Measurements from ENCODE around the gene CKAP5. TPM values are rescaled to one million over a fixed set of nuclear protein-coding genes. Genes with fewer than 3 reads are reported as not detected.
A peak's percentile ranks its signal among the peaks of the same experiment; 100 is the strongest.

The CKAP5 gene
- total and polyA plus RNA-seq, 2 experiments from 2014 or later = 67.9 to 120 TPM

DNA sequence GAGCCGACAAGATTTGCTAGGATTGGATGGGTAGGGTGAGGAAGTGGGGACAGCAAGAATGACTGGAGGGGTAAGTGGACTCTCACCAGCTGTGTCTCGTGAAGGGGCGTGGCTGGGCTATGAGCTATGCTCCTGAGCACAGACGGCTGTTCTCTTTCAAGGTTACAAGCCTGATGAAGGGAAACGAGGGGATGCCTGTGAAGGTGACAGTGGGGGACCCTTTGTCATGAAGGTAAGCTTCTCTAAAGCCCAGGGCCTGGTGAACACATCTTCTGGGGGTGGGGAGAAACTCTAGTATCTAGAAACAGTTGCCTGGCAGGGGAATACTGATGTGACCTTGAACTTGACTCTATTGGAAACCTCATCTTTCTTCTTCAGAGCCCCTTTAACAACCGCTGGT lies 107.2 kb downstream of the CKAP5 start:
- no peak overlapping the region for H3K27ac Mint-ChIP-seq
- H3K36me3 Mint-ChIP-seq (ENCODE audit: low read depth) = peaks cover 35% of the 10 kb centered on the region
- peaks cover 7% of the 10 kb centered on the region; the same call in 2 of the 3 replicates for H3K4me1 Mint-ChIP-seq
- no peaks in the 10 kb centered on the region; the same call in 2 of the 3 replicates for H3K9me3 Mint-ChIP-seq
- TF ChIP-seq POLR2AphosphoS5 (IDR thresholded peaks at IDR 0.05; ENCODE audit: low read depth) = no peak
- no peak for TF ChIP-seq ZNF114 (CRISPR knock-in tag; IDR thresholded peaks at IDR 0.05)
- no peak for TF ChIP-seq NANOG (IDR thresholded peaks at IDR 0.05; ENCODE audit: borderline replicate concordance)
- no peaks in the 10 kb centered on the region for H3K79me2 ChIP-seq (replicated peaks; ENCODE audit: insufficient read depth)
- H3K36me3 ChIP-seq (ENCODE audit: insufficient read depth) = peaks cover 15% of the 10 kb centered on the region
- H3K27me3 Mint-ChIP-seq (ENCODE audit: insufficient read depth, low read depth, poor library complexity) = peaks cover 8% of the 10 kb centered on the region
- H3K4me3 Mint-ChIP-seq = no peak overlapping the region
- peak; percentile 36 for DNase-seq (ENCODE audit: low spot score)
- H3K4me3 ChIP-seq = no peak overlapping the region
- peaks cover 3% of the 10 kb centered on the region; the same call in 1 of the 2 replicates for H4K20me1 ChIP-seq (replicated peaks; ENCODE audit: insufficient read depth)
- no peaks in the 10 kb centered on the region for H3K9me2 ChIP-seq (ENCODE audit: insufficient read depth)
- ATAC-seq = peak; percentile 83
- no peaks in the 10 kb centered on the region for H3K27me3 ChIP-seq (ENCODE audit: insufficient read depth)
- no peak overlapping the region for H2AFZ ChIP-seq
- H3K4me1 ChIP-seq (ENCODE audit: insufficient read depth) = no peaks in the 10 kb centered on the region
- H3K4me2 ChIP-seq = no peak overlapping the region
- H3F3A ChIP-seq (replicated peaks; ENCODE audit: low read depth) = peaks cover 13% of the 10 kb centered on the region; the same call in 1 of the 2 replicates
- no peak overlapping the region for H3K27ac ChIP-seq (ENCODE audit: low read depth)

DNA sequence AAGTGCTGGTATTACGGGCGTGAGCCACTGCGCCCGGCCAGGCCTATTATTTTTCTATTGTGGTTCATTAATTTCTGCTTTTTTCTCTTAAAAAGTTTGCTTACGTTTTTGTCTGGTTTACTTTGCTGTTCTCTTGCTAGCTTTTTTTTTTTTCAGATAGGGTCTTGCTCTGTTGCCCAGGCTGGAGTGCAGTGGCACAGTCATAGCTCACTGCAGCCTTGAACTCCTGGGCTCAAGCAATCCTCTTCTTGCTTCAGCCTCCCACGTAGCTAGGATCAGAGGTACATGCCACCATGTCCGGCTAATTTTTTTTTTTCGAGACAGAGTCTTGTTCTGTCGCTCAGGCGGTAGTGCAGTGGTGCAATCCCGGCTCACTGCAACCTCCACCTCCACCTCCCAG lies 108.4 kb downstream of the CKAP5 start:
- H2AFZ ChIP-seq = no peak overlapping the region
- no peak for ATAC-seq
- H3K36me3 Mint-ChIP-seq (ENCODE audit: low read depth) = peaks cover 23% of the 10 kb centered on the region
- H3K4me1 Mint-ChIP-seq = peaks cover 7% of the 10 kb centered on the region; the same call in 2 of the 3 replicates
- no peaks in the 10 kb centered on the region; the same call in 1 of the 2 replicates for H4K20me1 ChIP-seq (replicated peaks; ENCODE audit: insufficient read depth)
- no peak overlapping the region for H3K27ac Mint-ChIP-seq
- no peaks in the 10 kb centered on the region for H3K27me3 ChIP-seq (ENCODE audit: insufficient read depth)
- 0 out of 2 replicates have a peak, but pooled peaks cover 13% of the 10 kb centered on the region for H3F3A ChIP-seq (replicated peaks; ENCODE audit: low read depth)
- H3K27ac ChIP-seq (ENCODE audit: low read depth) = no peak overlapping the region
- no peaks in the 10 kb centered on the region for H3K9me2 ChIP-seq (ENCODE audit: insufficient read depth)
- H3K79me2 ChIP-seq (replicated peaks; ENCODE audit: insufficient read depth) = no peaks in the 10 kb centered on the region
- no peak overlapping the region for H3K4me3 ChIP-seq
- H3K4me1 ChIP-seq (ENCODE audit: insufficient read depth) = no peaks in the 10 kb centered on the region
- H3K36me3 ChIP-seq (ENCODE audit: insufficient read depth) = peaks cover 5% of the 10 kb centered on the region
- H3K27me3 Mint-ChIP-seq (ENCODE audit: insufficient read depth, low read depth, poor library complexity) = peaks cover 8% of the 10 kb centered on the region
- H3K4me2 ChIP-seq = no peak overlapping the region
- H3K4me3 Mint-ChIP-seq = no peak overlapping the region
- no peak for DNase-seq (ENCODE audit: low spot score)
- TF ChIP-seq JUNB (IDR thresholded peaks at IDR 0.05; ENCODE audit: unreplicated experiment) = no peak
- no peaks in the 10 kb centered on the region; the same call in 2 of the 3 replicates for H3K9me3 Mint-ChIP-seq

DNA sequence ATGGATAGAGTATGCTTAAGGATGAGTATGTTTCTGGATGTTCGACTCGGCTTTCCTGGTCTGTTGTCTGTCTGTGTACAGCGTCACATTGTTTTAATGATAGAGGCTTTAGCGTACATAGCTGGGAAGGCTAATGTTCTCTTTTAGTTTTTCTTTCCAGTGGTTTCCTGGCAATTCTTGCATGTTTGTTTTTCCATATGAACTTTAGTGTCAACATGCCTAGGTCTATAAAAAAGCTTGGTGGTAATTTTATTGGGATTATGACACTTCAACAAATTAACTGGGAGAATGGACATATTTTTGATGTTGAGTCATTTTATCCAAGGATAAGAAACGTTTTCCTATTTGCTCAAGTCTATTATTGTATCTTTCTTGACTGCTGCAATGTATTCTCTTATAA lies 109.5 kb downstream of the CKAP5 start:
- Histone ChIP-seq H2AFZ (no peak overlapping the region), H3K27ac (ENCODE audit: low read depth) (no peak overlapping the region), H3K4me3 (no peak overlapping the region), H4K20me1 (replicated peaks; ENCODE audit: insufficient read depth) (no peaks in the 10 kb centered on the region; the same call in 1 of the 2 replicates), H3K4me1 (ENCODE audit: insufficient read depth) (no peaks in the 10 kb centered on the region), H3K9me2 (ENCODE audit: insufficient read depth) (no peaks in the 10 kb centered on the region), H3K27me3 (ENCODE audit: insufficient read depth) (no peaks in the 10 kb centered on the region), H3F3A (replicated peaks; ENCODE audit: low read depth) (0 out of 2 replicates have a peak, but pooled peaks cover 8% of the 10 kb centered on the region), H3K79me2 (replicated peaks; ENCODE audit: insufficient read depth) (no peaks in the 10 kb centered on the region), H3K4me2 (no peak overlapping the region), H3K36me3 (ENCODE audit: insufficient read depth) (no peaks in the 10 kb centered on the region)
- H3K27ac Mint-ChIP-seq = no peak overlapping the region
- DNase-seq (ENCODE audit: low spot score) = no peak
- no peaks in the 10 kb centered on the region; the same call in 2 of the 3 replicates for H3K9me3 Mint-ChIP-seq
- H3K4me3 Mint-ChIP-seq = no peak overlapping the region
- H3K36me3 Mint-ChIP-seq (ENCODE audit: low read depth) = peaks cover 12% of the 10 kb centered on the region
- TF ChIP-seq EZH2phosphoT487 (IDR thresholded peaks at IDR 0.05; ENCODE audit: unreplicated experiment) = no peak
- TF ChIP-seq ZNF331 (CRISPR knock-in tag; IDR thresholded peaks at IDR 0.05; ENCODE audit: low read depth) = no peak
- TF ChIP-seq, protein P1, sequence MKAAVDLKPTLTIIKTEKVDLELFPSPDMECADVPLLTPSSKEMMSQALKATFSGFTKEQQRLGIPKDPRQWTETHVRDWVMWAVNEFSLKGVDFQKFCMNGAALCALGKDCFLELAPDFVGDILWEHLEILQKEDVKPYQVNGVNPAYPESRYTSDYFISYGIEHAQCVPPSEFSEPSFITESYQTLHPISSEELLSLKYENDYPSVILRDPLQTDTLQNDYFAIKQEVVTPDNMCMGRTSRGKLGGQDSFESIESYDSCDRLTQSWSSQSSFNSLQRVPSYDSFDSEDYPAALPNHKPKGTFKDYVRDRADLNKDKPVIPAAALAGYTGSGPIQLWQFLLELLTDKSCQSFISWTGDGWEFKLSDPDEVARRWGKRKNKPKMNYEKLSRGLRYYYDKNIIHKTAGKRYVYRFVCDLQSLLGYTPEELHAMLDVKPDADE (IDR thresholded peaks at IDR 0.05) = no peak
- TF ChIP-seq JUNB (IDR thresholded peaks at IDR 0.05; ENCODE audit: unreplicated experiment) = no peak
- TF ChIP-seq, protein P2, sequence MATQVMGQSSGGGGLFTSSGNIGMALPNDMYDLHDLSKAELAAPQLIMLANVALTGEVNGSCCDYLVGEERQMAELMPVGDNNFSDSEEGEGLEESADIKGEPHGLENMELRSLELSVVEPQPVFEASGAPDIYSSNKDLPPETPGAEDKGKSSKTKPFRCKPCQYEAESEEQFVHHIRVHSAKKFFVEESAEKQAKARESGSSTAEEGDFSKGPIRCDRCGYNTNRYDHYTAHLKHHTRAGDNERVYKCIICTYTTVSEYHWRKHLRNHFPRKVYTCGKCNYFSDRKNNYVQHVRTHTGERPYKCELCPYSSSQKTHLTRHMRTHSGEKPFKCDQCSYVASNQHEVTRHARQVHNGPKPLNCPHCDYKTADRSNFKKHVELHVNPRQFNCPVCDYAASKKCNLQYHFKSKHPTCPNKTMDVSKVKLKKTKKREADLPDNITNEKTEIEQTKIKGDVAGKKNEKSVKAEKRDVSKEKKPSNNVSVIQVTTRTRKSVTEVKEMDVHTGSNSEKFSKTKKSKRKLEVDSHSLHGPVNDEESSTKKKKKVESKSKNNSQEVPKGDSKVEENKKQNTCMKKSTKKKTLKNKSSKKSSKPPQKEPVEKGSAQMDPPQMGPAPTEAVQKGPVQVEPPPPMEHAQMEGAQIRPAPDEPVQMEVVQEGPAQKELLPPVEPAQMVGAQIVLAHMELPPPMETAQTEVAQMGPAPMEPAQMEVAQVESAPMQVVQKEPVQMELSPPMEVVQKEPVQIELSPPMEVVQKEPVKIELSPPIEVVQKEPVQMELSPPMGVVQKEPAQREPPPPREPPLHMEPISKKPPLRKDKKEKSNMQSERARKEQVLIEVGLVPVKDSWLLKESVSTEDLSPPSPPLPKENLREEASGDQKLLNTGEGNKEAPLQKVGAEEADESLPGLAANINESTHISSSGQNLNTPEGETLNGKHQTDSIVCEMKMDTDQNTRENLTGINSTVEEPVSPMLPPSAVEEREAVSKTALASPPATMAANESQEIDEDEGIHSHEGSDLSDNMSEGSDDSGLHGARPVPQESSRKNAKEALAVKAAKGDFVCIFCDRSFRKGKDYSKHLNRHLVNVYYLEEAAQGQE (IDR thresholded peaks at IDR 0.05; ENCODE audit: unreplicated experiment) = no peak
- no peak for TF ChIP-seq CREB1 (CRISPR knock-in tag; IDR thresholded peaks at IDR 0.05; ENCODE audit: low read depth)
- TF ChIP-seq ZNF114 (CRISPR knock-in tag; IDR thresholded peaks at IDR 0.05) = no peak
- ATAC-seq = no peak
- H3K27me3 Mint-ChIP-seq (ENCODE audit: insufficient read depth, low read depth, poor library complexity) = peaks cover 8% of the 10 kb centered on the region
- H3K4me1 Mint-ChIP-seq = peaks cover 7% of the 10 kb centered on the region; the same call in 2 of the 3 replicates

Measured in GM23338 (cell line).